Measurements from ENCODE around the gene SMIM23. TPM values are rescaled to one million over a fixed set of nuclear protein-coding genes. Genes with fewer than 3 reads are reported as not detected.

The SMIM23 gene
- total RNA-seq, 1 experiment from 2014 or later, result not detected

DNA sequence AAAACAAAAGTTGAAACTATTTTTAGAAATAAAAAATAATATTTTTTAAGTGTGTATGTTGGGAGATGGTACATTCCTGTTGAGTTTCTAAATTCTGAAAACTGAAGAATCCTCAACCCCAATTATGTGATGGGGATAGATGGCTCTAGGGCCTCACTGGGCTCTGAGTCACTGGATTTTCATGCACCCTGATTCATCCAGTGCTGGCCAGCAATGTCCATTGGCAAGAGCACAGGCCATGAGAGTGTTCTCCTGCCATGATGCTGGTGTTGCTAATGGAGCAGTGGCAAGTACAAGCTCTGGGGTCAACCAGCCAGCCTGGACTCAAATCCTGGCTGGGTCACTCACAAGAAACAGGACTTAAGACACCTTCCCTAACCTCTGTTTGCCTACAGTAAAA lies 23.3 kb downstream of the SMIM23 start:
- no peak for TF ChIP-seq EZH2 (IDR thresholded peaks at IDR 0.05; ENCODE audit: low read length, unreplicated experiment)
- TF ChIP-seq, protein P1, sequence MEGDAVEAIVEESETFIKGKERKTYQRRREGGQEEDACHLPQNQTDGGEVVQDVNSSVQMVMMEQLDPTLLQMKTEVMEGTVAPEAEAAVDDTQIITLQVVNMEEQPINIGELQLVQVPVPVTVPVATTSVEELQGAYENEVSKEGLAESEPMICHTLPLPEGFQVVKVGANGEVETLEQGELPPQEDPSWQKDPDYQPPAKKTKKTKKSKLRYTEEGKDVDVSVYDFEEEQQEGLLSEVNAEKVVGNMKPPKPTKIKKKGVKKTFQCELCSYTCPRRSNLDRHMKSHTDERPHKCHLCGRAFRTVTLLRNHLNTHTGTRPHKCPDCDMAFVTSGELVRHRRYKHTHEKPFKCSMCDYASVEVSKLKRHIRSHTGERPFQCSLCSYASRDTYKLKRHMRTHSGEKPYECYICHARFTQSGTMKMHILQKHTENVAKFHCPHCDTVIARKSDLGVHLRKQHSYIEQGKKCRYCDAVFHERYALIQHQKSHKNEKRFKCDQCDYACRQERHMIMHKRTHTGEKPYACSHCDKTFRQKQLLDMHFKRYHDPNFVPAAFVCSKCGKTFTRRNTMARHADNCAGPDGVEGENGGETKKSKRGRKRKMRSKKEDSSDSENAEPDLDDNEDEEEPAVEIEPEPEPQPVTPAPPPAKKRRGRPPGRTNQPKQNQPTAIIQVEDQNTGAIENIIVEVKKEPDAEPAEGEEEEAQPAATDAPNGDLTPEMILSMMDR (conservative IDR thresholded peaks at IDR 0.05; ENCODE audit: low read depth, low read length), result no peak
- TF ChIP-seq EZH2phosphoT487 (IDR thresholded peaks at IDR 0.05; ENCODE audit: borderline replicate concordance, low read length), result no peak
- H3K9ac ChIP-seq (ENCODE audit: low read length), result no peak overlapping the region
- no peaks in the 10 kb centered on the region for H3K9me3 ChIP-seq (ENCODE audit: low read length)
- no peak overlapping the region for H3K4me3 ChIP-seq (ENCODE audit: low read length)
- no peaks in the 10 kb centered on the region for H3K79me2 ChIP-seq (ENCODE audit: low read length)
- peaks cover 7% of the 10 kb centered on the region; the same call in 1 of the 2 replicates for H3K4me1 ChIP-seq (ENCODE audit: insufficient read depth, low read length)
- ATAC-seq (no peak), DNase-seq (no peak)
- H3F3A ChIP-seq (ENCODE audit: low read length, unreplicated experiment), result no peaks in the 10 kb centered on the region
- H3K9me2 ChIP-seq (replicated peaks; ENCODE audit: low read length), result no peaks in the 10 kb centered on the region
- intact Hi-C loops (cut with micrococcal nuclease), result no loop called here
- no peaks in the 10 kb centered on the region for H4K20me1 ChIP-seq (ENCODE audit: low read length)
- no peak overlapping the region for H3K27ac ChIP-seq (ENCODE audit: low read length)
- no peak overlapping the region for H2AFZ ChIP-seq (ENCODE audit: low read length)
- POLR2A ChIA-PET (ENCODE audit: unreplicated experiment), result no interaction called here
- H3K27me3 ChIP-seq (ENCODE audit: low read length), result peaks cover 46% of the 10 kb centered on the region
- no TSS peak for BruUV-seq (replicated peaks)
- H3K4me2 ChIP-seq (ENCODE audit: low read length), result no peak overlapping the region
- no peaks in the 10 kb centered on the region for H3K36me3 ChIP-seq (ENCODE audit: low read depth, low read length)
- CTCF ChIA-PET, result no interaction called here

DNA sequence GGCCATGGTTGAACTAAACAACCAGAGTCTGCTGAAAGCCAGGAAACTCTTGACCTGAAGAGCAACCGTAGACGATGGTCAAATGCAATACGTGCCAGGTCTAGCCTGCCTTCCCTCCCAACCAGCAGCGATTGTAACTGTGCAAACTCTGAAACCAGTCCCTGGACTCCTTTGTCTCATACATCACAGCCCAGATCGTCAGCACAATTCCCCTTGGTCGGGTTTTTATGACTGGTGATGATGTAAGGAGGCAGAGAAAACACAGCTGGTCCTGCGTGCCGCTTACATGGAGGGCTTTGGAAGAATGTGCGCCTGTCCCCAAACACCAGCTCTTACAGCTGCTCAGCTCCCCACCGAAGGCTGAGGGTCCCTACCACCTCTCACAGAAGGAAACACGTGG lies 24.6 kb downstream of the SMIM23 start:
- H3K79me2 ChIP-seq (ENCODE audit: low read length), result no peaks in the 10 kb centered on the region
- TF ChIP-seq, protein P1 (conservative IDR thresholded peaks at IDR 0.05; ENCODE audit: low read depth, low read length), result no peak
- no peak for TF ChIP-seq EZH2 (IDR thresholded peaks at IDR 0.05; ENCODE audit: low read length, unreplicated experiment)
- H3F3A ChIP-seq (ENCODE audit: low read length, unreplicated experiment), result no peaks in the 10 kb centered on the region
- H3K27me3 ChIP-seq (ENCODE audit: low read length), result peaks cover 38% of the 10 kb centered on the region
- H4K20me1 ChIP-seq (ENCODE audit: low read length), result no peaks in the 10 kb centered on the region
- no peaks in the 10 kb centered on the region for H3K9me2 ChIP-seq (replicated peaks; ENCODE audit: low read length)
- H3K27ac ChIP-seq (ENCODE audit: low read length), result no peak overlapping the region
- no peak overlapping the region for H2AFZ ChIP-seq (ENCODE audit: low read length)
- peaks cover 7% of the 10 kb centered on the region; the same call in 1 of the 2 replicates for H3K4me1 ChIP-seq (ENCODE audit: insufficient read depth, low read length)
- POLR2A ChIA-PET (ENCODE audit: unreplicated experiment), result no interaction called here
- H3K9me3 ChIP-seq (ENCODE audit: low read length), result no peaks in the 10 kb centered on the region
- intact Hi-C loops (cut with micrococcal nuclease), result no loop called here
- H3K4me2 ChIP-seq (ENCODE audit: low read length), result no peak overlapping the region
- H3K36me3 ChIP-seq (ENCODE audit: low read depth, low read length), result no peaks in the 10 kb centered on the region
- H3K9ac ChIP-seq (ENCODE audit: low read length), result no peak overlapping the region
- DNase-seq (no peak), ATAC-seq (no peak)
- CTCF ChIA-PET, result no interaction called here
- no peak overlapping the region for H3K4me3 ChIP-seq (ENCODE audit: low read length)
- no TSS peak for BruUV-seq (replicated peaks)

DNA sequence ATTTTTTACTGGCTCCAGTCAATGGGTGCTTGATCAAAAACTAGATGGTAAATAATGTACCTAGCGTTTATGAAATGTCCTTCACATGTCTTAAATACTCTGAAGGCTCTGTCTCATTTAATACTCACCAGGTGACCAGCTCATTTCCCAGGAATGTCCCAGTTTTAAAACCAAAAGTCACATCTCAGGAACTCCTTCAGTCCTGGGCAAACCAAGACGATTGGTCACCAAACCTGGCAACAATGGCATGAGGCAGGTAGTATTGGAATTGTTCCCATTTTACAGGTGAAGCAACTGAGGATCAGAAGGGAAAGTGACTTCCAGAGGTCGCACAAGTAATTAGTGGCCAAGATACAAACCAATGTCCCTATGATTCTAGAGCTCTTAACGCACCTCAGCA lies 27.7 kb downstream of the SMIM23 start:
- intact Hi-C loops (cut with micrococcal nuclease), result no loop called here
- no peaks in the 10 kb centered on the region for H3K36me3 ChIP-seq (ENCODE audit: low read depth, low read length)
- H4K20me1 ChIP-seq (ENCODE audit: low read length), result no peaks in the 10 kb centered on the region
- no peak overlapping the region for H3K9ac ChIP-seq (ENCODE audit: low read length)
- no TSS peak for BruUV-seq (replicated peaks)
- POLR2A ChIA-PET (ENCODE audit: unreplicated experiment), result no interaction called here
- H3K9me3 ChIP-seq (ENCODE audit: low read length), result no peaks in the 10 kb centered on the region
- ATAC-seq (no peak), DNase-seq (peak; percentile 51)
- no peak overlapping the region for H2AFZ ChIP-seq (ENCODE audit: low read length)
- no peak overlapping the region for H3K4me3 ChIP-seq (ENCODE audit: low read length)
- H3K9me2 ChIP-seq (replicated peaks; ENCODE audit: low read length), result no peaks in the 10 kb centered on the region
- H3K27ac ChIP-seq (ENCODE audit: low read length), result no peak overlapping the region
- no peaks in the 10 kb centered on the region; the same call in 1 of the 2 replicates for H3K4me1 ChIP-seq (ENCODE audit: insufficient read depth, low read length)
- CTCF ChIA-PET, result no interaction called here
- H3F3A ChIP-seq (ENCODE audit: low read length, unreplicated experiment), result no peaks in the 10 kb centered on the region
- H3K79me2 ChIP-seq (ENCODE audit: low read length), result no peaks in the 10 kb centered on the region
- TF ChIP-seq, protein P1 (conservative IDR thresholded peaks at IDR 0.05; ENCODE audit: low read depth, low read length), result no peak
- no peak for TF ChIP-seq EZH2phosphoT487 (IDR thresholded peaks at IDR 0.05; ENCODE audit: borderline replicate concordance, low read length)
- no peak for TF ChIP-seq EZH2 (IDR thresholded peaks at IDR 0.05; ENCODE audit: low read length, unreplicated experiment)
- H3K27me3 ChIP-seq (ENCODE audit: low read length), result peaks cover 40% of the 10 kb centered on the region; the same call in 1 of the 2 replicates
- no peak overlapping the region for H3K4me2 ChIP-seq (ENCODE audit: low read length)
